Measurements from ENCODE around the gene MVB12B.

Gene MVB12B

GRCh38 chr9:126388964-126389708 is 62.5 kb downstream of the MVB12B start:
- DNase-seq: no peak

DNA sequence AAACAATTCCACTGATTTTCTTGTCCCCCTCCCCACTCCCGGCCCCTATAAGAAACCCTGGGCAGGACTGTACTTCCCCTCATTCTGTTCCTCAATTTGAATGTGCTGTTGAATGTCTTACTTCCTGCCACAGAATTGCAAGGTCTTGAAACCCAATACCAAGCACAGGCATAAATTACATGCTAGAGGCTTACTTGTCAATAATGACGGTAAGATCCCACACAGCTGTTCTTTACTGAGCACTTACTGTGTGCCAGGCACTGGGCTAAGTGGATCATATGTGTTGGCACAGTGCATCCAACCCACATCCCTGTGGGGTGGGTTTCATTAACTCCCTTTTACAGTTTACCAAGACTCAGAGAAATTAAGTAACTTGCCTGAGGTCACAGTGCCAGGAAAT is 63.4 kb downstream of the MVB12B start:
- DNase-seq: no peak

- no peak for DNase-seq
Observed at GRCh38 chr9:126390923-126391322, 64.3 kb downstream of the MVB12B start.

DNA sequence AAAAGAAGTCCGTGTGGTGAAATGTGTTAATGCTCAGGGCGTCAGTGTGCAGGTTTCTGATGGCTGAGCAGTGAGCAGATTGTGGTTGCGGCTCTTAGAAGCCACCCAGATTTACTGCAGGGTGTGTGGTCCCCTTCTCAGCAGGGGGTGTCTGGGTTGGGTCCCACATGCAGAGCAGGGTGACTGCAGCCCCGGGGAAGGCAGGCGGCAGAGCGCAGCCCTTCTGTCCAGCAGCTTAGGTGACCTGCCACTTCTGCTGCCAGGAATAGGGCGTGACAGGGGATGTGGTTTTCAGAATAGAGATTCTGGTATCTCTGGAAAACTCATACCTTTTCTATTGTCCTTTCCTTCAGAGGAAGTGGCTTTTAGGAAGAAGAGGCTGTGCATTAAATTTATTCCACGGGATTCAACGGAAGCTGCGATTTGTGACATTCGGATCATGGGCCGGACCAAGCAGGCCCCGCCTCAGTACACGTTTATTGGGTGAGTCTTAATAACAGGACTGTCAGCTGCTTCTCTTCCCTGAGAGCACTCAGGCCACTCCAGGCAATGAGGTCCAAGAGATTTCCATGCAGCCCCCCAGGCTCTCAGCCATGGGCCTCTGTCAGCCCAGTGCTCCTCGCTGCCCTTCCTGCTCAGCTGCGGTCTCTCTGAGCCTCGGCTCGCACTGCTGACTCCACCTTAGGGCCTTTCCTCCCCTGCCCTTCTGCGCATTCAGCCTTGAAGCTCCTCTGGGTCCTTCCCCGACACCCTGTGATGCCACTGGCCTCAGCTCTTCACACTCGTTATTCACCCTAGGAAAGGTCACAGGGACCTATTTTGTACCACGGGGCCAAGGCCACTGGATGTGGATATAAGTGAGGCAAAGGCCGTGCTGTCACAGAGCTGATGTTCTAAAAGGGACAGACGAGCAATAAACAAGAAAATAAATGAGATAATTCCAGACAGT is 65.4 kb downstream of the MVB12B start:
- DNase-seq: no peak

DNA sequence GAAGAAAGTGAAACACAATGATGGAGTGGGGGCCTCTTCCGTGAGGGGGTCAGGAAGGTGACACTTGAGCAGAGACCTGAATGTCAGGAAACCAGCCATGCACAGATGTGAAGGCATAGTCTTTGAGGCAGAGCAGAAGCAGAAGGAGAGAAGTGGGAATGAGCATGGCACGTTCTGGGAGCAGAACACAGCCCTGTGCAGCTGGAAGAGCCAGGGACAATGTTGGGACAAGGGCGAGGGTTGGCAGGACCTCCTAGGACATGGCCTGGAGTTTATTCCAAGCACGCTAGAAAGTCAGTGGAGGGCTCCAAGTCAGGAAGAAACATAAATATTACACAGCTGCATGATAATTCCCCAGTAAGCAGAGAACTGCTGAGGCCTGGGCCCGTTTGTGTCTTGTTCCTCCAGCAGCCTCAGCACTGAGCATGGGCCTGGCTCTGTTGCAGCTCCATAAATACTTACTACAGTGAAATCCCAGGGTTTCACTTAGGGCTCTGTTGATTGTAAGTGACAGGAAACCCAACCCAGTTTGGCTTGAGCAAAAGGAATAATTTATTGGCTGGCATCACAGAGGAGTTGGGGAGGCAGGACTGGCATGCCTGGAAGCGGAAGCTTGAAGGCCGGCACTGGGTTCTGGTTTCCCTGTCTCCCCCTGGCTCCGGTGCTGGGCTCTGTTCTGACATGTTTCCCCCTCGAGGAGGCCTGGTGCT is 66.2 kb downstream of the MVB12B start:
- no peak for DNase-seq

DNA sequence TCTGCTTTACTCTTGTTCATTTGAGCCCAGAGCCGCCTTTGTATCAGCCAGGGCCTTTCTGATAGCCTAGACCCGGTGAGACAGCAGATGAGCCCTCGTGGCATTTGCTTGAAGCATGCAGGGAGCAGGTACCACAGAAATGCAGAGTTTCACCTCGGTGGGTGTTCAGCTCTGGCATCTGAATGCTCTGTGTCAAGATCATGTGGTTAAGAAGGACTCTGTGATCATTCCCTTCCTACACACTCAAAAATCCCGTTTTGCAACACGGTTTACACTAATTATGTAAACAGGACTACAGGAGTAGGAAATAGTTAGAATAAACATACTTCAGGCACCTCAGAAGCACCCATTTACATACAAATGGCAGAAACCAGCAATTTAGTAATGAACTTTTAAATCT is 67.2 kb downstream of the MVB12B start:
- no peak for DNase-seq

DNA sequence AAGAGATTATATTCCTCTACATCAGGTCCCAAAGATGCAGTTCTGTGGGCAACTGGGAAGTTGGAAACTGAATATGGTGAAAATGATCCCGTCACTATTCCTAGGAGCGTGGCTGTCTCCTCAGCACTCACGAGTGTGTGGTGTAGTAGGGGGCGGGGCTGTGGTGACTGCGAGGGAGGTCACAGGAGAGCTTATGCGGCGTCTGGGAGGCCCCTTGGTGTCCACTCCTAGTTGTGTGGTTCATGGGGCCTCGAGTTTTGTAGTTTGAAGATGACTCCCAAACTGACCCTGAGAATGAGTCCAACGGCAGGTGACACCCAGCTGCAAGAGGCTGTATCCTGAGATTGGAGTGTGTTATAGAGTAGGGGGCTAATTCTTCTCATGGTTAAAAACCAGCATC is 68.2 kb downstream of the MVB12B start:
- DNase-seq: no peak

DNA sequence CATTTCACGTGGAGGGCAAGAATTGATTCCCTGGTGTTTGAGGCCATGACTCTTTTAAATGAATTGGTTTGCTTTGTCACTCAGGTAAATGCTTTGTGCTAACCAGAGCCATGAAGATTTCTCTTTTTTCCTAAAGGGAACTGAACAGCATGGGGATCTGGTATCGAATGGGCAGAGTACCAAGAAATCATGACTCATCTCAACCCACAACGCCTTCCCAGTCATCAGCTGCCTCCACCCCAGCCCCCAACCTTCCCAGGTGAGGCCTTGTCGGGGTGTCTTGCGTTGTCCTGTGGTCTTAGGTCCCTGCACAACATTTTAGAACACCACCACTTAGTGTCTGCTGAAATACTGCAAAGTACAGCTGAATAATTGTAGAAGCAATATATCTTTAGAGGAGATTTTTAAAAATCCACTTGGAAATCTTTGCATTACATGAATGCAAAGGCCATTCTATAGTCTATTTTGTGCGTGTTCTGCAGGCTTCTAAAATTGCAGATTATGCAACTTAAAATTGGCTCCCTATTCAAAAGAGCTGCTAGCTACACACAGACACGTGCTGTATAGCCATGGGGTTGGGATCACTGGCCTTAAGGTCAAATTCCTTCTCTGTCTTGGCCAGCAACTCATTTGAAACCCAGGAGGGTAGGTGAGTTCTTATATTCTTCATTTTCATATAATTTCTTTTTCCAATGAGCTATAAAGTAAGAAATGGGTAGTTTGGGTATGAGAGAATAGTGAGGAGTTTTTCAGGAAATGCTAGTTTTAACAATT is 69.0 kb downstream of the MVB12B start:
- no peak for DNase-seq

- DNase-seq: peak; percentile 57 to 66
Observed at GRCh38 chr9:126397056-126397455, 70.4 kb downstream of the MVB12B start.

GRCh38 chr9:126398403-126399058 is 71.9 kb downstream of the MVB12B start:
- peak; percentile 80 to 83 for DNase-seq

DNA sequence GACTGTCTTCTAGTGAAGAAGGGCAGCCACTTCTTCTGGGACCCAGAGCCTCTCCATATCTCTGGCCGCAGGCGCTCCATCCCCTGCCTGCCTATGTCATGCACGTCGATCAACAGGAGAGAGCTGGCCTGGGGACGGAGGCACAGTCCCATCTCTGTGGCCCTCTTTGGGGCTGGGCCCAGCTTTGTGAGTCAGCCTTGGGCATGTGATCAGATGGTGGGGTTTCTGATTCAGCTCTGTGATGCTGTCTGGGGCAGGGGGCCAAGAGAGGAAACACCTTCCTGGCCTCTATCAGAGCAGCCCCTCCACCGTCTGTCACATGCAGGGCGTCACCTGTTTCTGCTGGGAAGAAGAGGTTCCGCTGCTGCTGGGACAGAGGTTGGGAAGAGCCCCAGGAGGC is 72.6 kb downstream of the MVB12B start:
- no peak for DNase-seq

- DNase-seq: no peak
Observed at GRCh38 chr9:126399789-126400188, 73.2 kb downstream of the MVB12B start.

DNA sequence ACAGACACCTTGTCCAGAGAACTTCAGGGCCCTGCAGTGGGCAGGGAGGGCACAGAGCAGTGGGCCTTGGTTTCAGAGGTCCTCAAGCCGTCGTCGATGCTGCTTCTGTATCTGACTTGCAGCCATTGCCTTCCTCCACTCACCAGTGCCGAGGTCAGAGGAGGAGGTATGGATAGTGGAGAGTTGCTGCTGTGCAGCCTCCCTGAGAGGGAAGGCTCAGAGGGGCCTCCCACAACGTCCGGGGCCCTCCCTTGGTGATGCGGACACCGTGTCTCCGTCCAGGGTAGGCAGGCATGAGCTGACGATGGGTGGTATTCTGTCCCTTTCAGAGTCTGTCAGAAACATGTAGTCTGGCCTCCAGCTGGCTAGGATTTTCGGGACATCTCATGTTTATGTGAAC is 73.9 kb downstream of the MVB12B start:
- DNase-seq: no peak

GRCh38 chr9:126401107-126401506 is 74.5 kb downstream of the MVB12B start:
- DNase-seq: peak in 1 of 2 experiments; percentile 20

- no peak for DNase-seq
Observed at GRCh38 chr9:126401581-126401980, 75.0 kb downstream of the MVB12B start.

- DNase-seq: no peak
Observed at GRCh38 chr9:126403397-126403796, 76.8 kb downstream of the MVB12B start.

DNA sequence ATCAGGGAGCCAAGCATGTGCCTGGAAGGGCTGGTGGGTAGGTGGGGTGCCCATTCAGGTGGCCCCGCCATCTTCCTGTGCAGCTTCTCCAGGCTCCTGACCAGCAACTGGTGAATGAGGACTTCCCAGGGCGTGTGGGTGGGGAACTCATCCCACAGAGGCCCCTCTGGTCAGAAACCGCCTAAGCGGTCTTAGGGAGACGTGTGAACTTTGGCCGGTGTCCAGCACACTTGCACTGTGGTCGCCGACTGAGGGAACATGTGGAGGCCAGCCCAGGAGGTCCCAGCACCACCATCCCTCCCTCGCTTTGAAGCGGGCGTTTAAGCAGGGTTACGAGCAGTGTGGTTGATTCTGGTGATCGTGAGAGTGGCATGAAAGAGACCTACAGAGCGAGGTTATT is 77.8 kb downstream of the MVB12B start:
- no peak for DNase-seq

GRCh38 chr9:126406075-126406667 is 79.5 kb downstream of the MVB12B start:
- DNase-seq: no peak

DNA sequence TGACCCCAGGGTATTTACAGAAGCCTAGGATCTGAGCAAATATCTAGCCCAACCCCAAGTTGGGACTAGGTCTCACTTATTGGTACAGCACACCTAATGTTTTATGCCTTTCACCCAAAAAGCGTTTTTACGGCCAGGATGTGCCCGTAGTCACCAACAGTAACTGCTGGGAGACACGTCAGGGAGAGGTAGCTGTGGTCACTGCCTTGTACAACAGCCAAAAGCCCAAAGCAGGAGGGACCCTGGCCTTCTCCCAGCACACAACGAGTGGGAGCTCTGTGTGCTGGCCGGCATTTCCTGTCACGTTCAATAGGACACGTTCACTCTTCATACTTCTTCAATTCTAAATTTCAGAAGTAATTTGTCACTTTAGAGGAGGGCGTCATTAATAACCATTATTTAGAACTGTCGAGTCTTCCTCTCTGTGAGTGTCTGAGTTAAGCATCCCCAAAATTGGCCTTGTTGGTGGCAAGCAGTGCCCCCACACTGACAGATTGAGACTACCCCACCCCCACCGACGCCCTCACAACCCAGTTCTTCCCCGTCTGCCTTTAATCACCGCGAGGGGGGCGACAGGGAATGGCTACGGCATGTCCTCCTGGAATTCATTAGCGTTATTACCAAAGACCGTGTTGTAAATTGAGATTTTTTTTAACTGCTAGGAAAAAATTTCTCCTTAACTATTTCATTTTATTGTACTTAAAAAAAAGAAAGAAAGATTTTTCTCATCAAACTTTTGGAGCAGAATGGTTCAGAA is 80.7 kb downstream of the MVB12B start:
- no peak for DNase-seq

DNA sequence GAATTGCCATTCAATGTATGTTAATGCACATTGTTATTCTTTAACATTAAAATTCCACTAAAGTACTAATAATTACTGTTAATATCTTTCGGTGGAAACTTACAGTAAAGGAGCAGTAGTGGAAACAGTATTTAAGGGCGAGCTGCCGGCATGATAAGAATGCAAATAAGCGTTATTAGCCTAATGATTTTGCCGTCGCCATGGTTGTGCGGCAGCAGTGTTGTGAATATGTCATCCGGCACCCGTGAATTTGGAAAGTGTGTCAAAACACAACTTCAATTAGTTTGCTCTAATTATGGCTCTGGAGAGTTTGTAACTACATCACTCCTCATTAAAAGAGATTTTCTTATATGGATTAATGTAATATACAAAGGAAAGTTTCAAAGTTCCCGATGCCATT is 81.4 kb downstream of the MVB12B start:
- no peak for DNase-seq

DNA sequence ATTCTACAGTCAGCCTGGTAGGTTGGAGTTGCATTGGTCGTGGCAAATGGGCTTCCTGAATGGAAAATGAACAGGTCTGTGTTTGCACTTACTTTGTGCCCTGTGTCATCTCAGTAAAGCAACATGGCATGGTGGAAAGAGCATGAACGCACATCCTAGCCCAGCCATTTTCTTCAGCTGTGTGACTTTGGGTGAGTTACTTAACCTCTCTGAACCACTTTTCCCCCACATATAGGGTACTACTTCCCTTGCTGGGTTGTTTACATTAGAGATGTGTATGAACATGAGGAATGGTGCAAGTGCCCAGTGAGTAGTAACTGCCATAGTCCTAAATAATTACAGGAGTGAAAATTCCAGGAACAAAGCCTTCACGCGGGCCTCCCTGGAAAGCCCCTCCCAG is 83.6 kb downstream of the MVB12B start:
- no peak for DNase-seq
